H1 (cell line): Measurements from ENCODE around the gene LRCH3. TPM values are rescaled to one million over a fixed set of nuclear protein-coding genes. Genes with fewer than 3 reads are reported as not detected.

Experiments
- CTCF ChIA-PET: fragments of 300-600 bp; sonication (Branson Sonifier 250); formaldehyde crosslinking; loops from one replicate; lab custom pipeline; 2021; ENCODE audit not compliant: partially characterized antibody; lab: Charles Lee
- POLR2A ChIA-PET: fragments of 300-600 bp; sonication (Branson Sonifier 250); formaldehyde crosslinking; loops from one replicate; lab custom pipeline; 2021; ENCODE audit warnings: inconsistent platforms; ENCODE audit not compliant: partially characterized antibody; lab: Charles Lee
- DNase-seq, 2 experiments: peaks; one replicate each; pipeline versions ENCODE4 v3.0.0 to v3.0.0-alpha.2; 2010 to 2022; ENCODE audit warnings: low spot score in 2 of 2, low read depth in 1 of 2, mixed read lengths in 1 of 2
- FAIRE-seq: peaks from 2 replicates; lab custom pipeline; 2011; peaks lifted over from hg19 to GRCh38; lab: Jason Lieb, UNC
- H2AFZ ChIP-seq: 2 replicates; pipeline ENCODE4 v1.8.1; 2012; ENCODE audit warnings: low read length, inconsistent platforms
- H2AK5ac ChIP-seq: 2 replicates; pipeline ENCODE4 v1.6.1; 2013; ENCODE audit warnings: low read depth, low read length
- H2BK120ac ChIP-seq: replicated peaks from 2 replicates; pipeline ENCODE3; 2013; ENCODE audit warnings: low read depth, low read length, inconsistent platforms
- H2BK12ac ChIP-seq: 2 replicates; pipeline ENCODE4 v1.6.1; 2013; ENCODE audit warnings: low read depth, low read length
- H2BK15ac ChIP-seq: 2 replicates; pipeline ENCODE4 v1.6.1; 2013; ENCODE audit warnings: low read length
- H2BK20ac ChIP-seq: 2 replicates; pipeline ENCODE4 v1.6.1; 2013; ENCODE audit warnings: low read length
- H2BK5ac ChIP-seq: 2 replicates; pipeline ENCODE4 v1.6.1; 2013; ENCODE audit warnings: low read depth, low read length
- H3K14ac ChIP-seq: 2 replicates; pipeline ENCODE4 v1.6.1; 2013; ENCODE audit warnings: inconsistent platforms; ENCODE audit not compliant: insufficient read length
- H3K18ac ChIP-seq: 2 replicates; pipeline ENCODE4 v1.6.1; 2013; ENCODE audit warnings: low read length; ENCODE audit errors: extremely low read depth
- H3K23ac ChIP-seq: 2 replicates; pipeline ENCODE4 v1.6.1; 2013; ENCODE audit warnings: inconsistent platforms; ENCODE audit not compliant: insufficient read length
- H3K23me2 ChIP-seq: 2 replicates; pipeline ENCODE4 v1.6.1; 2013; ENCODE audit warnings: low read depth, low read length
- H3K27ac ChIP-seq: 2 replicates; pipeline ENCODE4 v1.6.1; 2011; ENCODE audit warnings: low read depth, low read length, inconsistent platforms
- H3K27me3 ChIP-seq, 4 experiments: replicated peaks in 1 of 4; 1 replicate in 1 of 4; 2 replicates in 3 of 4; pipeline versions ENCODE4 v1.6.1 to v1.8.1; 2011 to 2013; ENCODE audit warnings: low read length in 3 of 4, mild to moderate bottlenecking in 3 of 4, inconsistent platforms in 2 of 4, mixed read lengths in 2 of 4, moderate library complexity in 1 of 4; ENCODE audit not compliant: control insufficient read depth in 3 of 4, insufficient read depth in 3 of 4; ENCODE audit errors: extremely low read depth in 1 of 4
- H3K36me3 ChIP-seq, 4 experiments: 2 replicates each; pipeline versions ENCODE4 v1.6.1 to v1.8.1; 2011 to 2013; ENCODE audit warnings: mild to moderate bottlenecking in 4 of 4, low read length in 3 of 4, moderate library complexity in 2 of 4, control low read depth in 1 of 4, inconsistent platforms in 1 of 4; ENCODE audit not compliant: insufficient read depth in 4 of 4, control insufficient read depth in 2 of 4
- H3K4ac ChIP-seq: replicated peaks from 2 replicates; pipeline ENCODE3; 2013; ENCODE audit warnings: low read length, low read depth, mixed read lengths, inconsistent platforms; ENCODE audit not compliant: insufficient read length
- H3K4me1 ChIP-seq, 4 experiments: replicated peaks in 1 of 4; 1 replicate in 1 of 4; 2 replicates in 3 of 4; pipeline versions ENCODE4 v1.6.1 to v1.8.1; 2011 to 2013; ENCODE audit warnings: low read length in 3 of 4, inconsistent platforms in 2 of 4, mixed read lengths in 1 of 4; ENCODE audit not compliant: insufficient read depth in 4 of 4, control insufficient read depth in 3 of 4
- H3K4me2 ChIP-seq, 2 experiments: 2 replicates each; pipeline versions ENCODE4 v1.6.1 to v1.8.1; 2011 to 2013; ENCODE audit warnings: low read depth in 2 of 2, low read length in 2 of 2, control low read depth in 1 of 2, inconsistent platforms in 1 of 2, mild to moderate bottlenecking in 1 of 2; ENCODE audit not compliant: insufficient read depth in 1 of 2
- H3K4me3 ChIP-seq, 4 experiments: fragments of 200-600, 300-600 bp in 1 of 4; sonication (generic), shearing (Covaris generic), sonication (Bioruptor Twin) in 1 of 4; 2 replicates each; pipeline versions ENCODE4 v1.5.1 to v1.8.1; 2011 to 2016; ENCODE audit warnings: low read length in 4 of 4, low read depth in 3 of 4, control low read depth in 2 of 4, inconsistent platforms in 2 of 4, mild to moderate bottlenecking in 2 of 4, mixed read lengths in 1 of 4, moderate library complexity in 1 of 4; ENCODE audit not compliant: insufficient read depth in 2 of 4; ENCODE audit errors: extremely low read depth in 1 of 4
- H3K56ac ChIP-seq: replicated peaks from 2 replicates; pipeline ENCODE3; 2013; ENCODE audit warnings: low read depth, mild to moderate bottlenecking, mixed read lengths, low read length, inconsistent platforms; ENCODE audit not compliant: insufficient read length
- H3K79me1 ChIP-seq: 2 replicates; pipeline ENCODE4 v1.6.1; 2013; ENCODE audit warnings: low read depth, low read length, control low read depth
- H3K79me2 ChIP-seq, 2 experiments: 2 replicates each; pipeline versions ENCODE4 v1.6.1 to v1.8.1; 2012 to 2013; ENCODE audit warnings: low read length in 2 of 2, mild to moderate bottlenecking in 2 of 2, inconsistent platforms in 1 of 2; ENCODE audit not compliant: insufficient read depth in 2 of 2, control insufficient read depth in 1 of 2
- H3K9ac ChIP-seq, 4 experiments: replicated peaks in 1 of 4; 1 replicate in 1 of 4; 2 replicates in 3 of 4; pipeline versions ENCODE4 v1.6.1 to v1.8.1; 2011 to 2013; ENCODE audit warnings: low read depth in 3 of 4, low read length in 3 of 4, control low read depth in 2 of 4, mild to moderate bottlenecking in 2 of 4, moderate library complexity in 2 of 4, inconsistent platforms in 1 of 4; ENCODE audit errors: extremely low read depth in 1 of 4
- H3K9me3 ChIP-seq, 2 experiments: 2 replicates each; pipeline versions ENCODE4 v1.6.1 to v1.8.1; 2012 to 2013; ENCODE audit warnings: mild to moderate bottlenecking in 2 of 2, moderate library complexity in 2 of 2, control low read depth in 1 of 2, inconsistent platforms in 1 of 2, low read depth in 1 of 2, low read length in 1 of 2, mixed read lengths in 1 of 2; ENCODE audit not compliant: insufficient read depth in 2 of 2
- H4K20me1 ChIP-seq, 2 experiments: replicated peaks in 1 of 2; 2 replicates each; pipeline versions ENCODE3 to v1.8.1; 2011 to 2013; ENCODE audit warnings: inconsistent platforms in 2 of 2, low read length in 2 of 2, mild to moderate bottlenecking in 1 of 2; ENCODE audit not compliant: insufficient read depth in 2 of 2, control insufficient read depth in 1 of 2
- H4K5ac ChIP-seq: 2 replicates; pipeline ENCODE4 v1.6.1; 2013; ENCODE audit warnings: low read length, low read depth, mixed read lengths, inconsistent platforms; ENCODE audit not compliant: insufficient read length
- H4K8ac ChIP-seq: 2 replicates; pipeline ENCODE4 v1.8.0; 2013; ENCODE audit warnings: mild to moderate bottlenecking, moderate library complexity, low read length, inconsistent platforms; ENCODE audit not compliant: insufficient read depth; ENCODE audit errors: extremely low read depth
- H4K91ac ChIP-seq: replicated peaks from 2 replicates; pipeline ENCODE3; 2013; ENCODE audit warnings: low read length, mixed read lengths, inconsistent platforms; ENCODE audit not compliant: insufficient read length
- ASH2L ChIP-seq: fragments of 200-600, 300-600 bp; sonication (generic); IDR thresholded peaks from one replicate; pipeline ENCODE4 v1.7.1; 2017; ENCODE audit warnings: low read length
- CEBPB ChIP-seq: IDR thresholded peaks from 2 replicates; pipeline ENCODE4 v1.6.1; 2012; ENCODE audit warnings: low read depth, low read length
- CHD2 ChIP-seq: IDR thresholded peaks from 2 replicates; pipeline ENCODE4 v1.6.1; 2012; ENCODE audit warnings: low read length, improper control_type of control experiment
- CTBP2 ChIP-seq: IDR thresholded peaks from 2 replicates; pipeline ENCODE4 v1.7.0; 2011; ENCODE audit warnings: borderline replicate concordance, mild to moderate bottlenecking, moderate library complexity, mixed read lengths, low read length; ENCODE audit not compliant: insufficient read depth, insufficient read length
- EGR1 ChIP-seq: IDR thresholded peaks from 2 replicates; pipeline ENCODE4 v1.6.1; 2011; ENCODE audit warnings: low read depth, low read length, borderline replicate concordance
- HDAC2 ChIP-seq, 2 experiments: fragments of 300-600 bp in 1 of 2; sonication (generic) in 1 of 2; IDR thresholded peaks; 2 replicates each; pipeline ENCODE4 v1.6.1; 2011 to 2012; ENCODE audit warnings: low read depth in 2 of 2, low read length in 2 of 2, mild to moderate bottlenecking in 2 of 2, moderate library complexity in 2 of 2, borderline replicate concordance in 1 of 2, inconsistent platforms in 1 of 2
- KDM4A ChIP-seq: IDR thresholded peaks from one replicate; pipeline ENCODE4 v1.7.1; 2012; ENCODE audit warnings: low read depth, mild to moderate bottlenecking, moderate library complexity, low read length, inconsistent platforms; ENCODE audit not compliant: severe bottlenecking
- POU5F1 ChIP-seq: IDR thresholded peaks from 2 replicates; pipeline ENCODE4 v1.6.1; 2011; ENCODE audit warnings: low read depth, mild to moderate bottlenecking, low read length, moderate library complexity
- RFX5 ChIP-seq: IDR thresholded peaks from 2 replicates; pipeline ENCODE4 v1.6.1; 2011; ENCODE audit warnings: low read depth, low read length, improper control_type of control experiment, borderline replicate concordance
- RNF2 ChIP-seq: fragments of 200-900, 300-1000 bp; sonication (generic); IDR thresholded peaks from 2 replicates; pipeline ENCODE4 v1.7.1; 2016; ENCODE audit warnings: borderline replicate concordance, low read depth, mild to moderate bottlenecking, antibody characterized with exemption, low read length; ENCODE audit not compliant: poor library complexity, severe bottlenecking; ENCODE audit errors: missing control alignments
- SIX5 ChIP-seq: IDR thresholded peaks from 2 replicates; pipeline ENCODE4 v1.6.1; 2011; ENCODE audit warnings: mild to moderate bottlenecking, low read depth, low read length
- TEAD4 ChIP-seq: IDR thresholded peaks from 2 replicates; pipeline ENCODE4 v1.6.1; 2012; ENCODE audit warnings: low read depth, low read length, inconsistent platforms, mixed read lengths
- WGBS, 2 experiments: shearing (Covaris generic) in 1 of 2; methylation state at CpG; one replicate each; pipeline versions ENCODE4 v1.1.6 to v1.1.7; 2013 to 2015; ENCODE audit warnings: low lambda C conversion rate in 2 of 2, mixed read lengths in 2 of 2, inconsistent platforms in 1 of 2, low coverage in 1 of 2, missing lambda C conversion rate in 1 of 2; ENCODE audit not compliant: insufficient replicate concordance in 2 of 2, insufficient coverage in 1 of 2, insufficient read length in 1 of 2; ENCODE audit errors: extremely low coverage in 1 of 2, missing lambda C conversion rate in 1 of 2; 5-methylcytosine and 5-hydroxymethylcytosine counted together
- polyA plus RNA-seq, 7 experiments: library from polyadenylated mRNA; depleted of rRNA in 3 of 7; stranded (reverse) in 5 of 7; unstranded in 2 of 7; fragments of >200 nt in 5 of 7; fragments of 200-250 nt in 2 of 7; gene quantifications; 1 replicate in 5 of 7; 2 replicates in 1 of 7; 4 replicates in 1 of 7; pipeline versions ENCODE4 v1.2.1 to v1.2.3, GENCODE V29; 2011 to 2013; ENCODE audit warnings: missing spikeins in 2 of 7, mixed read lengths in 2 of 7
- total RNA-seq: library from RNA; stranded (reverse); fragmentation: NEBNext Ultra II Directional; extraction: Animal tissue kit (Norgen Biotek cat#: 25700); gene quantifications from 2 replicates; pipeline ENCODE4 v1.2.1, GENCODE V29; 2021

Gene LRCH3
- total and polyA plus RNA-seq, 2 of the 8 experiments (the other 6 are each of a cell fraction or from before 2014, with no cell fraction given) = 58.4 to 66.0 TPM

GRCh38 chr3:197791892-197792647 lies 1.0 kb downstream of the LRCH3 start:
- no peak overlapping the region for H2AFZ ChIP-seq
- peaks cover 6 to 52% of the 10 kb centered on the region in 2 experiments for H3K79me2 ChIP-seq
- no peak for TF ChIP-seq RFX5
- TF ChIP-seq CHD2 = no peak
- TF ChIP-seq CTBP2 = no peak
- TF ChIP-seq KDM4A = no peak
- TF ChIP-seq RNF2 = no peak
- no peak for TF ChIP-seq CEBPB
- no peak for TF ChIP-seq TEAD4
- no peak for TF ChIP-seq ASH2L
- no peak for TF ChIP-seq POU5F1
- no peak for TF ChIP-seq EGR1
- TF ChIP-seq HDAC2 (IDR thresholded peaks at IDR 0.05; ENCODE audit: borderline replicate concordance in 1 of 2, low read depth in 2 of 2, low read length in 2 of 2) = no peak
- no peak for TF ChIP-seq SIX5

More at GRCh38 chr3:197791892-197792647, 1.0 kb downstream of the LRCH3 start:
- no peak overlapping the region for H2AK5ac ChIP-seq
- peak overlapping the region; percentile 78 to 89 for H3K4me2 ChIP-seq
- H3K9ac ChIP-seq = peak overlapping the region; percentile 90 to 98 (median 96)
- peak overlapping the region; percentile 77 to 98 (median 93) for H3K4me3 ChIP-seq
- H3K36me3 ChIP-seq = no peaks in the 10 kb centered on the region
- H3K4ac ChIP-seq = no peak overlapping the region
- FAIRE-seq = no peak
- H3K79me1 ChIP-seq = no peaks in the 10 kb centered on the region
- H2BK15ac ChIP-seq = no peak overlapping the region
- no peak overlapping the region for H3K14ac ChIP-seq
- no peak for DNase-seq
- no peak overlapping the region for H4K8ac ChIP-seq
- no peak overlapping the region for H4K5ac ChIP-seq
- ChIA-PET POLR2A (interaction anchor here (0.6 to 1.5 kb wide), 12 partner anchors 9 to 251 kb away, joined by 3 to 7 read pairs (median 3); partner anchors contain the start of genes FYTTD1 and RUBCN), CTCF (interaction anchor here (0.6 to 1.5 kb wide), 2 partner anchors 11 to 18 kb away, joined by 3 to 4 read pairs; no protein-coding TSS in a partner anchor)
- no peak overlapping the region for H4K91ac ChIP-seq
- no peak overlapping the region for H2BK120ac ChIP-seq
- peaks cover 0 to 4% of the 10 kb centered on the region in 2 experiments for H4K20me1 ChIP-seq
- no peak overlapping the region for H3K23ac ChIP-seq
- 0 out of 2 replicates have a peak overlapping the region, but pooled peaks have one; percentile 35 for H2BK5ac ChIP-seq
- 50% methylated on average over 21 of the region's 25 CpGs; no CpG with 5 or more reads in 1 of the 2 experiments for WGBS, 2 experiments
- no peak overlapping the region for H3K18ac ChIP-seq
- no peak overlapping the region for H3K56ac ChIP-seq
- H3K4me1 ChIP-seq = no peaks in the 10 kb centered on the region
- H2BK12ac ChIP-seq = no peak overlapping the region
- no peaks in the 10 kb centered on the region for H3K23me2 ChIP-seq
- H3K27me3 ChIP-seq = no peaks in the 10 kb centered on the region
- no peaks in the 10 kb centered on the region for H3K9me3 ChIP-seq
- H3K27ac ChIP-seq = no peak overlapping the region
- no peak overlapping the region for H2BK20ac ChIP-seq
